HG02678 (cell line): ENCODE measurements around the gene ANXA5.
"Not testable (repeated sequence)": the region's sequence is repeated elsewhere in the genome, so short reads cannot be mapped to it uniquely, and the experiment has no call there.

Experiments used
- ATAC-seq: cut with Tn5 transposase; IDR thresholded peaks from one replicate; pipeline ENCODE4 v1.9.1; 2021; ENCODE audit warnings: mild to moderate bottlenecking, moderate library complexity; ENCODE audit not compliant: unreplicated experiment

Gene ANXA5

DNA sequence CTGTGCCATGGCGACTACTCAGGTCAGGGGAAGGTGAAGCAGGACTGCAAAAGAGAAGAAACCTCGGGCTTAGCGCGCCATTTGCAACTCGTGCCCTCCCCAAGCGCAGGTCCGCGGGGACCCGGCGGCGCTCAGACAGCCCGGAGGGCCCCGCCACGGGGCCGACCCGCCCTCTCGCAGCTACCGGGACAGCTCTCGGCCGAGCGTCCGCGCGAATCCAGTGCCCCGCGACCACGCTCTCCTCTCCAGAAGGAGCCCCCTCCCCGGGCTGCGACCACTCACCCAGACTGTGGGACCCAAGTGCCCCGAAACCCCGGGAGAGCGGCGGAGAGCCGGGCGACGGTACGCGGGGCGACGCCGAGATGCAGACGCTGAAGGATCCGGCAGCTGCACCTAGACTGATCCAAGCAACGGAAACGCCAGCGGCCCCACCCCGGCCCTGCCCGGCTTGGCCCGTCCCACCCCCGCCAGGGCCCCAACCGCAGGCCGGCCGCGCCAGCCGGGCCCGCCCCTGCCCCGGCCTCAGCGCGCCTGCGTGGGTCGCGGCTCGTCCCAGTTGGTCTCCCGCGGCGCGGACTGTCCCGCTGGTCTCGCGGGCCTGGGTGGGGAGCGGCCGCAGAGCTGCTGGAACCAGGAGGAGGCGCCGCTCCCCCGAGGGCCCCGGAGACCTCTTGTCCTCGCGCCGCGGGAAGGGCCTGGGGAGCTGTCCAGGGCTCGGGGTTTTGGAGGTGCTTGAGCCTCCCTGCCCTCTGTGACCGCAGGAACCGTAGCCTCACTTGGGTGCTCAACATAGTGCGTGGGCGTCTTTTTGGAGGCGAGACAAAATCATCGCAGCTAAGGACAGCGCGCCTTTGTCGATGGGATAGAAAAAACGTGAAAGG is at the start of gene ANXA5:
Gene ANXA5, minus strand, starts transcription at position 400 of the 881 bp plus-strand sequence. Its CDS starts 391 bp downstream, at position 9.
- ATAC-seq: peak; percentile 92

DNA sequence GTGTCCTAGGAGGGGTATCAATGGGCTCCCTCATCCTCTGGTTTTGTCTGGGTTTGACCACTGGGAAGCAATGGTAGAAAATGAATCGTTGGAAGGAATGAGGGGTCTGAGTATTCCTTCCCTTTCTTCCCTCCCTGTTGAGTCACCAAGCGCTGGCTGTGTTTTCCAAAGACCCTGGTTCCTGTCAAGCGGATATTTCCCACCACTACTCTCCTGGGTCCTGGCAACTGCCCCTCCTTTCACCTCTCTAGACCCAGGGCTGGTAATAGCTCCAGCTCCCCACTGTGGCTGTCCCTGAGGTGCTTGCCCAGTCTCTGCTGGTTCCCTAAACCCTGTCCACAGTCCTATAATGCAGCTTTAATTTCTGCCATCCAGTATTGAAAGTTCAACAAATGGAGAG is 46.0 kb upstream of the ANXA5 start:
- no peak for ATAC-seq

DNA sequence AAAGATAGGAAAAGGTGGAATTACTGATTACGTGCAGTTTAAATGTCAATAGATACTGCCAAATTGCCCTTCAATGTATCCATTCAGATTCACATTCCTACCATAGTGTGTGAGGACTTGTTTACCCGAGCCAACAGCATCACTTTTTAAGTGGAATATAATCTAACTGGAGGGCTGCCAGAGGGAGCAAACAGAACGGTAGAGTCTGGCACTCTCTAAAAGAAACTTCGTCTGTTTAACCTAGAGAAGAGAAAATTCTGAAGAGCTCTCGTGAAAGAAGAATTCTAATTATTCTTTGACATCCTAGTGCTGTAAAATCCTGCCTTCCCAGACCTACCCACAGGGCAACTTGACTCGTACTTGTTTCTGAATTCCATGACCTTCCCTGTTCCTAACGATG is 45.0 kb upstream of the ANXA5 start:
- no peak for ATAC-seq

DNA sequence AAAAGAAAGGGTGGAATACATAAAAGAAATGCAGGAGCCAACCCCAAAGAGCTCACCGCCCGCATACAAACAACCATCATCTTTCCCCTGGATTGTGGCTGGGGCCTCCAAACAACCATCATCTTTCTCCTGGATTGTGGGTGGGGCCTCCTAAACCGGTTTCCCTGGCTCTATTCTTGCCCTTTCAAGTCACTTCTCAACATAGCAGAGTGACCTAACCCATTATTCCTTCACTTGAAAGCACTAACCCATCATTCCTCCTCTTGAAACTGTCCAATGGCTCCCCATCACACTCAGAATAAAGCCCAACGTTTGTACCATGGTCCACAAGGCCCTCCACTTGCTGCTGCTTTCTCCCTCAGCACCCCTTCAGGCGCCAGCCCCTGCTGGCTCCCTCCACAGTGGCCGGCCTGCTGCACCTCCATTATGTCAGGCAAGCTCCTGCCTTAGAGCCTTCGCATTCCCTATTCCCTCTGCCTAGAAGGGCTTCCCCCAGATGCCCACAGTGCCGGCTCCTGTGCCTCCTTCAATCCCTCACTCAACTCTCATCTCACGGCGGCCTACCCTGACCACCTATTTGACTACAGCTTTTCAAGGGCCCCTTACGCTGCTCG is 44.1 kb upstream of the ANXA5 start:
- no peak for ATAC-seq

DNA sequence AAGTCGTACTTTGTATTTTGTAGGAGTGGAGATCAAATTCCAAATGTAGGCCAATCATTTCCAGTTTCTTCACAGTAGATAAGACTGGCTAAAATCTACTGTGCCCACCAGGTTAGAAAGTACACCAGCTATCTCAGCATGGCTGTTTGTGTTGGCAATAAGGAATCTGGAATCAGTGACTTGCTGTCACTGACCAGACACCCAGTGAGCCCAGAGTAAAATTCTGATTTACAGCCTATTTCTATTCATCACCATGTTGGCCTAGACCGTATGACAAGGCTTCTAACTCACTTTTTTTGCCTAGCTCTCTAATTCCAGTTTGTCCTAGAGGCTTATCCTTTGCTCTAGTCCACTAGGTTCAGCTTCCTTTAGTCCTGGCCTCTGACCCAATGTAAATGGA is 42.8 kb upstream of the ANXA5 start:
- no peak for ATAC-seq

DNA sequence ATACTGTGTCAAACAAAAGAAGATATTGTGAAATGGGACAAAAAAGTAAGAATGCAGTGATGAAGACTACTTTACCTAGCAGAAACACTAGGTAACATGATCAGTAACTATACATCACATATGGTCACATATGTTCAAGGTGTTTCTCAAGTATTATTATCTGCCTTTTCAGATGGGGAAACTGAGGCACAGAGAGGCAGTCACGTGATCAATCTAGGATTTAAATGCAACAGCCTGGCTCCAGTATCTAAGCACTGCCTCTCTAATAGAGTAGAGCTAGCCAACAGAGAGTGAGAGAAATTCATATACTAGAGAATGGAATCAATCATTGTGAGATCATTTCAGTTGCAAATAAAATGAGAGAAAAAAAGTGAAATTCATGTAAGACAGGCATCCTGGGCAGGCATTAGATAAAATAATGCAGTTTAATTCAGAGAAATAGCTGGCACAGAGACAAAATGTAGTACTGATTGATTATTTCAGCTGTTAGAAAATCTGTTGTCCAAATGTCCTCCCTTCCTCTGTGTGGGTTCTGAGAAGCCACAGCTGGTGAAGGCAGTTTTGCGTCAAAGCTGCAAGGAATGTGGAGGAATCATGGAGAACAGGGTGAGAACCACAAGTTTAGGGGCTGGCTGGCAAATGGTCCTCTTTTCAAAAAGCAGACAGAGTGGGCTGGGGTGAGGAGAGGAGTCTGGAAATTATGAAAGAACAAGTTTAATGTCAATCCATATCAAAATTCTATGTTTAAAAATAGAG is 42.2 kb upstream of the ANXA5 start:
- no peak for ATAC-seq

DNA sequence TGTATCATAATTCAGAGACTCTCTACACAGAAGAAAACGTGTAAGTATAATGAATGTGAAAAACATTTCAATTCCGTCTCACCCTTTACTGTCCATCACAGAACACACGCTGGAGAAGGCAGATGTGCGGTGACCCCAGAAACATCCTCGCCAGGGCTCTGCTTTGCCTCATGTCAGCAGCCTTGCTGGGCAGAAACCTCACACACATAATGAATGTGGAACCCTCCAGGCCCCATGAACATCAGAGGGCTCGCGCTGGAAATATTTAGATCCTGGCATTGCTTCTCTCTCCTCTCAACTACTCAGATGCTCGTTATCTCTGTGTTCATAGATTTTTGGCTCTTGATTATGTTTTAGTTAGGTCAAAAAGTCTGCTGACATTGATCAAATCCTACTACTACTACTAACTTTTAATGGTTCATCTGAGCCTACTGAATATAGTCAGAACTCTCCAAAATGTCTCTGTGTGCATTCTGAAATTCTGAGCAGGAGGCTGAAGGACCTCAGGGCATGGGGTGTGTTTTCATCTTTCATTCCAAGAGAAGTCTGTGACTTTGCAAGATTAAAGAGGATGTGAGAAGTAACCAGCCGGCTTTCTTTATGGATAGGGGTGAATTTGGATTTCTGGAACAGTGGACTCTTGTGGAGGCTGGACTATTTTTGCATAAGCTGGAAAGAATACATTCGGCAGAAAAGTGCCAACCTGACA is 41.2 kb upstream of the ANXA5 start:
- no peak for ATAC-seq

DNA sequence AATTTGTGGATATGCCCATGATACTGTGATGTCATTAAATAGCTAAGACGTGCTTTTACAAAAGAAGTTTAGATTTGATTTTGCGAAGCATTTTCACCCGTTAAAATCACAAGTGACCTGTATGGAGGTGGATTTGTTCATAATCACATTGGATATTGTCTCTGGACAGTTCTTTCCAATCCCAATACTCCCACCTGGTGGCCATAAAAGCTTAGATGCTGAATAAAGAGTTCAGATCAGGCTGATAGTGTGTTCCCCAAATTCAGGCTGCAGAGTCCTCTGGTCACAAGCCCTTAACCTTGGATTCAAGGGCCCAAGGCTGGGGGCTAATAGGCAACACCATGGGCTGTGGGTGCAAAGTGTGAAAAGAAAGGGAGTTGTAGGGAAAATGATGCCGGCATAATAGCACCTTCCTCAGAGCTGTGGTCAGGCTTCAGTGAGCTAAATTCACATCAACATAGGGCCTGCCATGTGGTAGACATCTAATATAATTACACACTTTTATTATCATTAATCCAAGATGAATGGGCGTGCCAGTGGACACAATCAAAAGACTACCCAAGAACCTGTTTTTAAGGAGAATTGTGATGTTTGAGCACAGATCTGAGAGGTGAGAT is 40.1 kb upstream of the ANXA5 start:
- no peak for ATAC-seq

DNA sequence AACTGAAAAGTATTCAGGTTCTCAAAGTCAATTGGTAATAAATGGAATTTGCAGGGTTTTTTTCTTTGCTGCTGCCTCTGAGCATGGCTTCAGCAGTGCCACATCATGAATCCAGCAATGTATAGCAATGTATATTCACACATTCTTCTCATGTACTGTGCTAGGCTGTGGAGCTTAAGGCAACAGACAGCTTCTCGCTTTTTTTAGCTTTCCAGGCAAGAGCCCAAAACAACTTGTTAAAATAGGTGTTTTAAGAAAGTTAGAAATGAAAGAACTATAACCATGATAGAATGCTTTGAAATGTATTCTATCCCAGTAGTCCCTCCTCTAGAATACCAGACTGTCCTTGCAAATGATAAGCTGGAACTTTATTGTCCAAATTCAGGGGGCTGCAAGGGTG is 37.8 kb upstream of the ANXA5 start:
- ATAC-seq: no peak

DNA sequence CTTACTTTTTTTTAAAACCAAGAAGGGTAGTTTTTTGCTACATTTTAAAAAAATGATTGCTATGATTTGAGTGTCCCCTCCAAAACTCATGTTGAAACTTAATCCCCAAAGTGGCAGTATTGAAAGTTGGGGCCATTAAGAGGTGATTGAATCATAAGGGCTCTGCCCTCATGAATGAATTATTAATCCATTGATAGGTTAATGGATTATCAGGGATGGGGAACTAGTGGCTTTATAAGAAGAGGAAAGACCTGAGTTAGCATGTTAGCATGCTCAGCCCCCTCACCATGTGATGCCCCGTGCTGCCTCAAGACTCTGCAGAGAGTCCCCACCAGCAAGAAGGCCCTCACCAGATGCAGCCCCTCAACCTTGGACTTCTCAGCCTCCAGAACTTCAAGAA is 37.2 kb upstream of the ANXA5 start:
- no peak for ATAC-seq

DNA sequence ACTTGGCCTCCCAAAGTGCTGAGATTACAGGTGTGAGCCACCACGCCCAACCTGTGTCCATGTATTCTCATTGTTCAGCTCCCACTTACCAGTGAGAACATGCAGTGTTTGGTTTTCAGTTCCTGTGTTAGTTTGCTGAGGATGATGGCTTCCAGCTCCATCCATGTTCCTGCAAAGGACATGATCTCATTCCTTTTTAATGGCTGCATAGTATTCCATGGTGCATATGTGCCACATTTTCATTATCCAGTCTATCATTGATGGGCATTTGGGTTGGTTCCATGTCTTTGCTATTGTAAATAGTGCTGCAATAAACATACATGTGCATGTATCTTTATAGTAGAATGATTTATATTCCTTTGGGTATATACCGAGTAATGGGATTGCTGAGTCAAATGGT is 33.0 kb upstream of the ANXA5 start:
- not testable (repeated sequence) for ATAC-seq

DNA sequence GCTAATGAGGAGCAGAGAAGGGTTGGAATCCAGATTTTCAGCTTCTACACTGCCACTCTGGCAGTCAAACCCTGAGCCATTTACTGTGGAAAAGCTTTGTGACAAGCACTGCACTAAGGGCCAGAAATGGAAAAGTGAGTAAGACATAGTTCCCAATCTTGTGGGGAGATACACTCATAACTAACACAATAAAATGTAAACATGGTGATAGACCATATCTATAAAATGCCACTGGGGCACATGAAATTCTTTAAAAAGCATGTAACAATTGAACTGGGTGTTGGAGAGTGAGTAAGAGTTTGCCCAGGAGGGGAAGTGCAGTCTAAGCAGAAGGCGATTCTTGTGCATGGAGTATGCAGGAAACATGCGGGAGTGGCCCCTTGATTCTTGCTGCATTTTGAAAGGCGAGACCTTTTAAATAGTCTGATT is 32.0 kb upstream of the ANXA5 start:
- no peak for ATAC-seq

DNA sequence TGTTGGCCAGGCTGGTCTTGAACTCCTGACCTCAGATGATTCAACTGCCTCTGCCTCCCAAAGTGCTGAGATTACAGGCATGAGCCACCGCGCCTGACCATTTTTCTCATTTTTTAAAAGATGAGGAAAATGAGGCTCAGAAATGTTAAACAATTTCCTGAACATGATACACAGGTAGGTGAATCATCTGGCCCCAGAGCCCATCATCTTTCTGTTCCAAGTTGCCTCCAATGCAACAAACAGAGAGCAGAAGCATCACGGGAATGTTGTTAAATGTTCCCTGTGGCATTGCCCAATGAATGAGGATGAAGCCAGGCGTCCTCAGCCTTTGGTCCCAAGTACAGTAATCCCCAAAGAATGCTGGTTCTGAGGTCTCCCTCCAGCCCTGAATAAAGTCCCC is 31.3 kb upstream of the ANXA5 start:
- no peak for ATAC-seq

DNA sequence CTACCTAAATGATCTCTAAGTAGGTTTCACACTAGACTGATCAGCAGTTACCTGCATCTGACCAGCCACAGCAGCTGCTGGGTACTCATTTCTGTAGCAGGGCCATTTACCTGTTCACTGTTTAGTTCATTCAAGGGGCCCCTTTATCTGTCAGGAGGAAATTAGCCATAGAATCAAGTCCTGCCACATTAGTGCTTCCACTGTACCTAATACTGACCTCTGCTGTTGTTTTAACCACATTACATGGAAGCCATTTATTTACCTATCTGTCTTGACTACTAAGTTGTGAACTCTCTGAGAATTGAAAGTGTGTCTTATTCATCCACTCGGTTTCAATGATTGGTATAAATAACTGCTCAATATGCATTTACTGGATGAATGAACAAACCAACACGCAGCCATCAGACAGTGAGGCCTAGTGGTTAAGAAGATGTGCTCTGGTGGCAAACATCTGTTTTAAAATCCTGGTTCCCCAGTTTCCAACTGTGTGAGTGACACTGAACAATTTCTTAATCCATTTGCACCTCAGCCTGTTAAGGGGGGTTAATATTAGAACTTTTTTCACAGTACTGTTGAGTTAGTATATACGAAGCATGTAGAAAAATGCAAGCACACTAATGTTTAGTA is 30.0 kb upstream of the ANXA5 start:
- peak; percentile 99 for ATAC-seq

DNA sequence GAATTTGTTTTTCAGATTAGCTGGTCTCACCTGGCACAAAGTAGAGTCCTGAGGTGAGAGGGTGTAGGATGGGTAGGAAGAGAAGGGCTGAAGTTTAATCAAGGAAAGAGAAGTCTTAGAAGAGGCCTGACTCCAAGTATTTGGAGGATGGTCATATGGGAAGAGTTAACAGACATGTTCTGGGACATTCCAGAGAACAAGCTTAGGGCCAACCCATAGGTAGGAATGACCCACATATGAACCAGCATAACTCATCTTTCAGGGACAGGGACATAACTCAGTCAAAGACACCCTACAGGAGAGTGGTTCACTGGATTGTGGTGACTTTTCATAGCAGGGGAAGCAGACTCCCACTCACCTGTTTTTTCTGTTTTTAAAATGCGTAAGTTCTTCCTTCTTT is 27.9 kb upstream of the ANXA5 start:
- ATAC-seq: no peak

DNA sequence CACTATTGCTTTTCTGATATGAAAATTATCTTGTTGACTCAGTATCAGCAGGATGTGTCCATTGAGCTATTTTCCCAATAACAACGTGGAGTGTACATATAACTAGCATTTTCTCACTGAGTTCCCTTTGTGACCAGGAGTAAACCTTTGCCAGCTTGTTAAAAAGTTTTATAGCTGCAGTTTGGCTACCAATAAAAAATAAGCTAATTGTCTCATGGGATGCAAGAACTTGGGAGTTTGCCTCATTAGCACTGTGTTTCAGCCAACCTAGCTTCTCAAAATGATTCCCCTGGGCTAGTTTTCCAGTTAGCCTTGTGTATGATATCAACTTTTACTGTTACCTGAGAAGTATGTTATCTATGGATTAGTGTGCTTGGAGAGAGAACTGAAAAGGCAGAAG is 24.9 kb upstream of the ANXA5 start:
- no peak for ATAC-seq

DNA sequence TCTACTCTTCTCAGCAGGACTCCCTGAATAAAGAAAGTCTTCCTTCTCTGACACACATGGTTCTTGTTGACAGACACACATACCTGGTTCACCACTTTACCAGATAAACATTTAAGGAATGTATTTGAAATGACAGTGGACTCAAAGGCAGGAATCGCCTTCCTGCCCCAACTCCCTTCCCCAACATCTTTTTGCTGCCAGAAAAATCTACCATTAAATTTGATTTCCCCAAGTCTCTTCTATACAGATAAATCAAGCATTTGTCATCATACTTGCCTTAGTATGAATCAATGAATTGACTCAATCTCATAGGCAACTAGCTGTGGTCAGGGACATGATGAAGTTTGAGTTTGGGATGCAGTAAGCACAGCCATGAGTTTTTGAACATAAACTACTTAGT is 23.3 kb upstream of the ANXA5 start:
- ATAC-seq: no peak

DNA sequence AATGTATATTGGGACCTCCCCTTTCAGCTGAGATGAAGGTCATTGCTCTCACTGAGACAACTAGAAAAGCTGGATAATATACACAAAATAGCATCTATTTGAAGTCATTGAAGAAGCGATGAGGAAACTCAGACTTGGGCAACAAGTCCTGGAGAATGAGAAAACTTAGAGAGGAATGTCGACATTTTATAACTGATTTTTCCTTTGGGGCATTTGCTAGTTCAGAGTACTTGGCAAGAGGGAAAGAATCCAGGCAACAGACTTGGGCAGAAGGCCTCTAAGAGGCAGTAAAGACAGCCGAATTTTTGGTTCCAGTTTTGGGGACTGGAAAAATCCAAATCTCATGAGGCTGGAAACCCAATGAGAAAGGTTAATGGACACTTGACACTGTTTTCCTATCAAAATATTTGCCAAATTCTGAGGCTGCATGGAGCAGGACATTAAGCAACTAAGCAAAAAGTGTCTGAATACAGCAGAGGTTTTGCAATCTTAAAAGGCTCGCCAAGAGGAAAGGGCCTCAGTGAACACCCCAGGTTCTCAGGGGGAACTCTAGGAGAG is 21.0 kb upstream of the ANXA5 start:
- no peak for ATAC-seq

DNA sequence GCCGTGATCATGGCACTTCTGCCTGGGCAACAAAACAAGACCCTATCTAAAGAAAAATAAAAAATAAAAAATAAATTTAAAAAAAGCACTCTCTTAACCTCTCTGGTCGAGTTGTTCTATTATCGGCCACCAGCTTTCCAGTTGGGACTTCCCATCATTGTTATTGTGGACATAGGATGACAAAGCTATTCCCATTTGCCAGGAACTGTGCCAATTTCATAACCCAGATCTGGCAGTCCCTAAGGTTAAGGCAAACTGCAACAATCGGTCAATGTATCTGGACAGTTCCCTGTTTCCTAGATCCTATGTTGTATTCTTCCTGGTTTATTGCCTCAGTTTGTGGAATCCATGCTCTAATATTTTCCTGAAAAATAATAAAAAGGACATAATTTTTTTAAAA is 17.8 kb upstream of the ANXA5 start:
- ATAC-seq: no peak

DNA sequence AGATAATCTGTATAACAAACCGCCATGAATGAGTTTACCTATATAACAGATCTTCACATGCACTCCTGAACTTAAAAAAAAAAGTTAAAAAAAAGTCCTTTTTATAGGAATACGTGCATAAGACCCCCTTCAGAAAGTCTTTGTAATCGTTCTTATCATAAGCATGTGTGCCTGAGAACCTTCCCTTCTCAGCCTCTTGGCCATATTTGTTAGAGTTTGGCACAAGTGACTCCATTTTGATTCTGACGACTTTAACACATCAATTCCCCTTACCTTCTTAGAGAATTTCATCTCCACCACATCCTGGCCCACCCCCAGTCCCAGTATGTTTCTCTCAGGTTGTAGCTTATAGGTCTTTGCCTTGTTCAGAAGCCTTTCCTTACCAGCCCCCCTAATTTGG is 16.0 kb upstream of the ANXA5 start:
- ATAC-seq: no peak
